ENCODE data around the gene URB1. TPM values are rescaled to one million over a fixed set of nuclear protein-coding genes. Genes with fewer than 3 reads are reported as not detected.

The URB1 gene
- polyA plus RNA-seq, 2 of the 4 experiments (the other 2 are of a cell fraction), result 8.7 to 10.1 TPM

- Histone ChIP-seq H3K4me2 (no peak overlapping the region), H3K4me3 (no peak overlapping the region), H3K4me1 (peaks cover 18% of the 10 kb centered on the region), H3K9me3 (no peaks in the 10 kb centered on the region), H3K27ac (no peak overlapping the region)
- ATAC-seq, result no peak
- POLR2A ChIA-PET, result no interaction called here
- DNase-seq (ENCODE audit: low read depth in 1 of 2, low spot score in 1 of 2), result no peak
- FAIRE-seq, result no peak
- CTCF ChIA-PET, result interaction anchor here (1.2 kb wide), 1 partner anchor 17 kb away, joined by 3 read pairs; no protein-coding TSS in a partner anchor
- WGBS (ENCODE audit: missing lambda C conversion rate), result 94% methylated on average over 7 of the region's 7 CpGs
- no peak for TF ChIP-seq FOXS1 (CRISPR knock-in tag; IDR thresholded peaks at IDR 0.05)
- TF ChIP-seq, protein P1, sequence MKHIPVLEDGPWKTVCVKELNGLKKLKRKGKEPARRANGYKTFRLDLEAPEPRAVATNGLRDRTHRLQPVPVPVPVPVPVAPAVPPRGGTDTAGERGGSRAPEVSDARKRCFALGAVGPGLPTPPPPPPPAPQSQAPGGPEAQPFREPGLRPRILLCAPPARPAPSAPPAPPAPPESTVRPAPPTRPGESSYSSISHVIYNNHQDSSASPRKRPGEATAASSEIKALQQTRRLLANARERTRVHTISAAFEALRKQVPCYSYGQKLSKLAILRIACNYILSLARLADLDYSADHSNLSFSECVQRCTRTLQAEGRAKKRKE (CRISPR knock-in tag; IDR thresholded peaks at IDR 0.05; ENCODE audit: low read depth), result no peak
- no peak for TF ChIP-seq KDM5A (IDR thresholded peaks at IDR 0.05)
- TF ChIP-seq HOXB13 (CRISPR knock-in tag; IDR thresholded peaks at IDR 0.05; ENCODE audit: low read depth), result no peak
These were observed 73.8 kb downstream of the URB1 start for GRCh38 chr21:32319012-32319411.

GRCh38 chr21:32317726-32318125 lies 75.1 kb downstream of the URB1 start:
- FAIRE-seq, result no peak
- CTCF ChIA-PET, result interaction anchor here (0.6 to 1.2 kb wide), 2 partner anchors 19 to 200 kb away, joined by 3 read pairs; no protein-coding TSS in a partner anchor

GRCh38 chr21:32316361-32317215 lies 76.2 kb downstream of the URB1 start:
- 90% methylated on average over 13 of the region's 22 CpGs for WGBS (ENCODE audit: missing lambda C conversion rate)
- TF ChIP-seq NFE2L2 (conservative IDR thresholded peaks at IDR 0.05; ENCODE audit: low read length) (no peak), JUNB (IDR thresholded peaks at IDR 0.05) (no peak), ZNF302 (CRISPR knock-in tag; IDR thresholded peaks at IDR 0.05) (no peak), TFCP2L1 (CRISPR knock-in tag; IDR thresholded peaks at IDR 0.05) (no peak), MAZ (IDR thresholded peaks at IDR 0.05; ENCODE audit: borderline replicate concordance, low read depth, low read length) (no peak), MYC (IDR thresholded peaks at IDR 0.05; ENCODE audit: borderline replicate concordance, low read length) (no peak), ZSCAN20 (CRISPR knock-in tag; IDR thresholded peaks at IDR 0.05) (no peak), BCL3 (IDR thresholded peaks at IDR 0.05) (no peak), RAD21 (conservative IDR thresholded peaks at IDR 0.05 in 1 of 2, IDR thresholded peaks at IDR 0.05 in 1 of 2) (no peak), RCOR1 (IDR thresholded peaks at IDR 0.05; ENCODE audit: low read depth, low read length) (no peak)
- TF ChIP-seq, protein P2, sequence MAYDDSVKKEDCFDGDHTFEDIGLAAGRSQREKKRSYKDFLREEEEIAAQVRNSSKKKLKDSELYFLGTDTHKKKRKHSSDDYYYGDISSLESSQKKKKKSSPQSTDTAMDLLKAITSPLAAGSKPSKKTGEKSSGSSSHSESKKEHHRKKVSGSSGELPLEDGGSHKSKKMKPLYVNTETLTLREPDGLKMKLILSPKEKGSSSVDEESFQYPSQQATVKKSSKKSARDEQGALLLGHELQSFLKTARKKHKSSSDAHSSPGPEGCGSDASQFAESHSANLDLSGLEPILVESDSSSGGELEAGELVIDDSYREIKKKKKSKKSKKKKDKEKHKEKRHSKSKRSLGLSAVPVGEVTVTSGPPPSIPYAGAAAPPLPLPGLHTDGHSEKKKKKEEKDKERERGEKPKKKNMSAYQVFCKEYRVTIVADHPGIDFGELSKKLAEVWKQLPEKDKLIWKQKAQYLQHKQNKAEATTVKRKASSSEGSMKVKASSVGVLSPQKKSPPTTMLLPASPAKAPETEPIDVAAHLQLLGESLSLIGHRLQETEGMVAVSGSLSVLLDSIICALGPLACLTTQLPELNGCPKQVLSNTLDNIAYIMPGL (CRISPR knock-in tag; IDR thresholded peaks at IDR 0.05; ENCODE audit: borderline replicate concordance), result no peak
- TF ChIP-seq, protein P3, sequence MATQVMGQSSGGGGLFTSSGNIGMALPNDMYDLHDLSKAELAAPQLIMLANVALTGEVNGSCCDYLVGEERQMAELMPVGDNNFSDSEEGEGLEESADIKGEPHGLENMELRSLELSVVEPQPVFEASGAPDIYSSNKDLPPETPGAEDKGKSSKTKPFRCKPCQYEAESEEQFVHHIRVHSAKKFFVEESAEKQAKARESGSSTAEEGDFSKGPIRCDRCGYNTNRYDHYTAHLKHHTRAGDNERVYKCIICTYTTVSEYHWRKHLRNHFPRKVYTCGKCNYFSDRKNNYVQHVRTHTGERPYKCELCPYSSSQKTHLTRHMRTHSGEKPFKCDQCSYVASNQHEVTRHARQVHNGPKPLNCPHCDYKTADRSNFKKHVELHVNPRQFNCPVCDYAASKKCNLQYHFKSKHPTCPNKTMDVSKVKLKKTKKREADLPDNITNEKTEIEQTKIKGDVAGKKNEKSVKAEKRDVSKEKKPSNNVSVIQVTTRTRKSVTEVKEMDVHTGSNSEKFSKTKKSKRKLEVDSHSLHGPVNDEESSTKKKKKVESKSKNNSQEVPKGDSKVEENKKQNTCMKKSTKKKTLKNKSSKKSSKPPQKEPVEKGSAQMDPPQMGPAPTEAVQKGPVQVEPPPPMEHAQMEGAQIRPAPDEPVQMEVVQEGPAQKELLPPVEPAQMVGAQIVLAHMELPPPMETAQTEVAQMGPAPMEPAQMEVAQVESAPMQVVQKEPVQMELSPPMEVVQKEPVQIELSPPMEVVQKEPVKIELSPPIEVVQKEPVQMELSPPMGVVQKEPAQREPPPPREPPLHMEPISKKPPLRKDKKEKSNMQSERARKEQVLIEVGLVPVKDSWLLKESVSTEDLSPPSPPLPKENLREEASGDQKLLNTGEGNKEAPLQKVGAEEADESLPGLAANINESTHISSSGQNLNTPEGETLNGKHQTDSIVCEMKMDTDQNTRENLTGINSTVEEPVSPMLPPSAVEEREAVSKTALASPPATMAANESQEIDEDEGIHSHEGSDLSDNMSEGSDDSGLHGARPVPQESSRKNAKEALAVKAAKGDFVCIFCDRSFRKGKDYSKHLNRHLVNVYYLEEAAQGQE (IDR thresholded peaks at IDR 0.05), result no peak
- ATAC-seq (no peak; a peak in 1 of 6 replicates), FAIRE-seq (no peak), DNase-seq (ENCODE audit: low read depth in 1 of 2, low spot score in 1 of 2) (no peak)
- H3K9me3 ChIP-seq, result no peaks in the 10 kb centered on the region
- no peak overlapping the region for H3K4me2 ChIP-seq
- H3K27ac ChIP-seq, result no peak overlapping the region
- peaks cover under 1% of the 10 kb centered on the region; the same call in 2 of the 3 replicates for H3K4me1 ChIP-seq
- POLR2A ChIA-PET, result no interaction called here
- CTCF ChIA-PET, result interaction anchor here (0.6 to 1.0 kb wide), 2 partner anchors 87 to 255 kb away, joined by 3 to 4 read pairs; no protein-coding TSS in a partner anchor
- no peak overlapping the region for H3K4me3 ChIP-seq

More at GRCh38 chr21:32317726-32318125, 75.1 kb downstream of the URB1 start:
- 92% methylated on average over 9 of the region's 9 CpGs for WGBS (ENCODE audit: missing lambda C conversion rate)
- Histone ChIP-seq H3K4me2 (no peak overlapping the region), H3K27ac (no peak overlapping the region), H3K9me3 (no peaks in the 10 kb centered on the region), H3K4me3 (no peak overlapping the region), H3K4me1 (peaks cover 12% of the 10 kb centered on the region)
- POLR2A ChIA-PET, result no interaction called here
- DNase-seq (ENCODE audit: low read depth in 1 of 2, low spot score in 1 of 2) (no peak), ATAC-seq (no peak)
- no peak for TF ChIP-seq SMC3 (IDR thresholded peaks at IDR 0.05)

All from A549 (cell line).